ENCODE measurements around the gene CD96.
A peak's percentile ranks its signal among the peaks of the same experiment; 100 is the strongest.

Gene CD96

GRCh38 chr3:111691293-111691909 lies 149.4 kb downstream of the CD96 start:
- TF ChIP-seq, protein P1, sequence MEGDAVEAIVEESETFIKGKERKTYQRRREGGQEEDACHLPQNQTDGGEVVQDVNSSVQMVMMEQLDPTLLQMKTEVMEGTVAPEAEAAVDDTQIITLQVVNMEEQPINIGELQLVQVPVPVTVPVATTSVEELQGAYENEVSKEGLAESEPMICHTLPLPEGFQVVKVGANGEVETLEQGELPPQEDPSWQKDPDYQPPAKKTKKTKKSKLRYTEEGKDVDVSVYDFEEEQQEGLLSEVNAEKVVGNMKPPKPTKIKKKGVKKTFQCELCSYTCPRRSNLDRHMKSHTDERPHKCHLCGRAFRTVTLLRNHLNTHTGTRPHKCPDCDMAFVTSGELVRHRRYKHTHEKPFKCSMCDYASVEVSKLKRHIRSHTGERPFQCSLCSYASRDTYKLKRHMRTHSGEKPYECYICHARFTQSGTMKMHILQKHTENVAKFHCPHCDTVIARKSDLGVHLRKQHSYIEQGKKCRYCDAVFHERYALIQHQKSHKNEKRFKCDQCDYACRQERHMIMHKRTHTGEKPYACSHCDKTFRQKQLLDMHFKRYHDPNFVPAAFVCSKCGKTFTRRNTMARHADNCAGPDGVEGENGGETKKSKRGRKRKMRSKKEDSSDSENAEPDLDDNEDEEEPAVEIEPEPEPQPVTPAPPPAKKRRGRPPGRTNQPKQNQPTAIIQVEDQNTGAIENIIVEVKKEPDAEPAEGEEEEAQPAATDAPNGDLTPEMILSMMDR (IDR thresholded peaks at IDR 0.05; ENCODE audit: low read depth, low read length), result peak; percentile 60
- peak; percentile 40 for DNase-seq (ENCODE audit: extremely low read depth, low read depth)

DNA sequence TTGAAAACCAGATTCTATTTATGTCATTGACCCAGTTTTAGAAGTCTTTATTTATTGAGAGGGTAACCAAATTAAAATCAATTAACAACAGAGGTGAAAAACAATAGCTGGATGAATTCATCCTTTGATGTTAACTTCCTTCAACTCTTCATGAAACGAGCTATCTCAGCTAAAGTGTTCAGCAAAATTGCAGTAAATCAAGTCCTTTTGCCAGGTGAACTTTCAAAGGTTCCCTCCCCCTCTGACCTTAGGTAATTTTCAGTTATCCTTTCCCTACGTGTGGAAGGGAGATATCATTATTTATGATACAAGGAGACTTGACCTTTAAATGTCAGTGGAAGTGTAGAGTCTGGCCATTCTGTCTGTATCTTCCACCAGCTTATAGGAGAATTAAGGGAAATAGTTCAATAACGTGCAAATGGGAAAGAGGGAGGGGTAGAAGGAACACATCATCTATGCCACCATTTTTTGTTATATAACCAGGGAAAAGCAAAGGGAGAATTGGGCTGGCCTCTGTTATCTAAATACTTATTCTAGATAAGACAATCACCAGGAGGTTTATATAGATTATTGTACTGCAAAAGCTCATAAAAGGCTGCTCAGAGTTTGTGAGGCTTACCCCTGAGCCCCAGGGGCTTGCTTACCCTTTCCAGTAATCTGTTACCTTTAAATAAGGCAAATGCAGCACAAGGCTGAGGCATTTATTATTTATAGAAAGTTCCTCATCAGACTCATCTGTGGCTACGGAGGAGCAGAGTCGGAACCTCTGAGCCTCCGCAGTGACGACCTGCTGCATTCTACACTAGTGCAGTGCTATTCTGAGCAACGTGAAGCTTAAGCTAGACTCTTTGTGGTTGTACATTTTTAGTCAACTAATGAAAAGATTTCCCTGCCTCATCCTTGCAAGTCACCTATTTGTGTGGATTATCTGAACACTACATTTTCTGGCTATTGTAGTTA lies 150.9 kb downstream of the CD96 start:
- DNase-seq (ENCODE audit: extremely low read depth, low read depth), result no peak
- TF ChIP-seq, protein P1 (IDR thresholded peaks at IDR 0.05; ENCODE audit: low read depth, low read length), result no peak

GRCh38 chr3:111694471-111694870 lies 152.5 kb downstream of the CD96 start:
- TF ChIP-seq, protein P1 (IDR thresholded peaks at IDR 0.05; ENCODE audit: low read depth, low read length), result no peak
- DNase-seq (ENCODE audit: extremely low read depth, low read depth), result no peak

- TF ChIP-seq, protein P1 (IDR thresholded peaks at IDR 0.05; ENCODE audit: low read depth, low read length), result no peak
- peak; percentile 31 for DNase-seq (ENCODE audit: extremely low read depth, low read depth)
Measured at GRCh38 chr3:111695636-111696117, 153.7 kb downstream of the CD96 start.

- TF ChIP-seq, protein P1 (IDR thresholded peaks at IDR 0.05; ENCODE audit: low read depth, low read length), result no peak
- DNase-seq (ENCODE audit: extremely low read depth, low read depth), result no peak
Measured at GRCh38 chr3:111700054-111700453, 158.1 kb downstream of the CD96 start.

GRCh38 chr3:111701292-111701906 lies 159.4 kb downstream of the CD96 start:
- TF ChIP-seq, protein P1 (IDR thresholded peaks at IDR 0.05; ENCODE audit: low read depth, low read length), result no peak
- no peak for DNase-seq (ENCODE audit: extremely low read depth, low read depth)

All from AG09319 (cell line).